ENCODE results near the gene CTXND1. TPM values are rescaled to one million over a fixed set of nuclear protein-coding genes. Genes with fewer than 3 reads are reported as not detected.

CTXND1 gene
- total RNA-seq, 1 experiment from 2014 or later, result not detected

GRCh38 chr15:80171787-80172186, 80.2 kb downstream of the CTXND1 start:
- no peaks in the 10 kb centered on the region for H3K27me3 Mint-ChIP-seq (ENCODE audit: insufficient read depth, unreplicated experiment)
- ChIA-PET POLR2A (interaction anchor here (0.7 to 3.8 kb wide), 3 partner anchors 14 to 112 kb away, joined by 4 to 35 read pairs (median 14); partner anchors contain the start of gene ZFAND6), CTCF (interaction anchor here (0.6 to 3.5 kb wide), 11 partner anchors 81 to 832 kb away, joined by 3 to 13 read pairs (median 3); partner anchors contain the start of gene ZFAND6)
- TF ChIP-seq CTCF (IDR thresholded peaks at IDR 0.05; ENCODE audit: unreplicated experiment), result no peak
- intact Hi-C loops (cut with micrococcal nuclease), result loop anchor here (2.0 to 10.0 kb wide), 3 partner anchors 111 to 274 kb away; partner anchors contain the start of gene MTHFS
- no peaks in the 10 kb centered on the region for H3K9me3 Mint-ChIP-seq (ENCODE audit: unreplicated experiment)
- peaks cover 14% of the 10 kb centered on the region for H3K36me3 Mint-ChIP-seq (ENCODE audit: insufficient read depth, unreplicated experiment)
- H3K4me3 Mint-ChIP-seq (ENCODE audit: unreplicated experiment), result no peak overlapping the region
- H3K27ac Mint-ChIP-seq (ENCODE audit: low read depth, unreplicated experiment), result no peak overlapping the region
- peaks cover 43% of the 10 kb centered on the region for H3K4me1 Mint-ChIP-seq (ENCODE audit: insufficient read depth, unreplicated experiment)
- BruUV-seq (replicated peaks), result no TSS peak
- DNase-seq (ENCODE audit: unreplicated experiment), result no peak

- Mint-ChIP-seq H3K27me3 (ENCODE audit: insufficient read depth, unreplicated experiment) (no peaks in the 10 kb centered on the region), H3K36me3 (ENCODE audit: insufficient read depth, unreplicated experiment) (peaks cover 9% of the 10 kb centered on the region), H3K27ac (ENCODE audit: low read depth, unreplicated experiment) (no peak overlapping the region), H3K4me1 (ENCODE audit: insufficient read depth, unreplicated experiment) (peaks cover 31% of the 10 kb centered on the region), H3K9me3 (ENCODE audit: unreplicated experiment) (no peaks in the 10 kb centered on the region), H3K4me3 (ENCODE audit: unreplicated experiment) (no peak overlapping the region)
- no peak for DNase-seq (ENCODE audit: unreplicated experiment)
- no peak for TF ChIP-seq CTCF (IDR thresholded peaks at IDR 0.05; ENCODE audit: unreplicated experiment)
- CTCF ChIA-PET, result no interaction called here
- intact Hi-C loops (cut with micrococcal nuclease), result loop anchor here (5.0 to 10.0 kb wide), 2 partner anchors 144 to 273 kb away; partner anchors contain the start of gene MTHFS
- BruUV-seq (replicated peaks), result no TSS peak
- POLR2A ChIA-PET, result no interaction called here
These were observed 81.4 kb downstream of the CTXND1 start for GRCh38 chr15:80170596-80170995.

- POLR2A ChIA-PET, result no interaction called here
- H3K9me3 Mint-ChIP-seq (ENCODE audit: unreplicated experiment), result no peaks in the 10 kb centered on the region
- TF ChIP-seq CTCF (IDR thresholded peaks at IDR 0.05; ENCODE audit: unreplicated experiment), result no peak
- H3K27ac Mint-ChIP-seq (ENCODE audit: low read depth, unreplicated experiment), result no peak overlapping the region
- peaks cover 9% of the 10 kb centered on the region for H3K36me3 Mint-ChIP-seq (ENCODE audit: insufficient read depth, unreplicated experiment)
- no peak for DNase-seq (ENCODE audit: unreplicated experiment)
- H3K4me3 Mint-ChIP-seq (ENCODE audit: unreplicated experiment), result no peak overlapping the region
- no peaks in the 10 kb centered on the region for H3K27me3 Mint-ChIP-seq (ENCODE audit: insufficient read depth, unreplicated experiment)
- intact Hi-C loops (cut with micrococcal nuclease), result loop anchor here (5.0 to 10.0 kb wide), 2 partner anchors 145 to 273 kb away; partner anchors contain the start of gene MTHFS
- BruUV-seq (replicated peaks), result no TSS peak
- CTCF ChIA-PET, result no interaction called here
- H3K4me1 Mint-ChIP-seq (ENCODE audit: insufficient read depth, unreplicated experiment), result peaks cover 27% of the 10 kb centered on the region
These were observed 82.2 kb downstream of the CTXND1 start for GRCh38 chr15:80169768-80170357.

GRCh38 chr15:80168421-80168820, 83.6 kb downstream of the CTXND1 start:
- intact Hi-C loops (cut with micrococcal nuclease), result no loop called here
- no peak for TF ChIP-seq CTCF (IDR thresholded peaks at IDR 0.05; ENCODE audit: unreplicated experiment)
- no peak overlapping the region for H3K4me3 Mint-ChIP-seq (ENCODE audit: unreplicated experiment)
- no peaks in the 10 kb centered on the region for H3K27me3 Mint-ChIP-seq (ENCODE audit: insufficient read depth, unreplicated experiment)
- H3K27ac Mint-ChIP-seq (ENCODE audit: low read depth, unreplicated experiment), result peak overlapping the region; percentile 59
- DNase-seq (ENCODE audit: unreplicated experiment), result no peak
- ChIA-PET POLR2A (interaction anchor here (0.7 to 1.6 kb wide), 10 partner anchors 8 to 270 kb away, joined by 3 to 16 read pairs (median 3); partner anchors contain the start of genes FAH and ZFAND6), CTCF (interaction anchor here (0.6 to 1.1 kb wide), 3 partner anchors 21 to 108 kb away, joined by 3 to 5 read pairs (median 4); no protein-coding TSS in a partner anchor)
- peaks cover 20% of the 10 kb centered on the region for H3K36me3 Mint-ChIP-seq (ENCODE audit: insufficient read depth, unreplicated experiment)
- no peaks in the 10 kb centered on the region for H3K9me3 Mint-ChIP-seq (ENCODE audit: unreplicated experiment)
- no TSS peak for BruUV-seq (replicated peaks)
- peaks cover 12% of the 10 kb centered on the region for H3K4me1 Mint-ChIP-seq (ENCODE audit: insufficient read depth, unreplicated experiment)
